ENCODE measurements around the gene ATP13A3. TPM values are rescaled to one million over a fixed set of nuclear protein-coding genes. Genes with fewer than 3 reads are reported as not detected.

ATP13A3 gene
- total RNA-seq, 1 experiment from 2014 or later = 119 TPM

- H3K27me3 Mint-ChIP-seq (ENCODE audit: insufficient read depth, unreplicated experiment) = peaks cover 42% of the 10 kb centered on the region
- no peak overlapping the region for H3K27ac Mint-ChIP-seq (ENCODE audit: low read depth, unreplicated experiment)
- H3K4me3 Mint-ChIP-seq (ENCODE audit: unreplicated experiment) = no peak overlapping the region
- no TSS peak for BruUV-seq (replicated peaks)
- intact Hi-C loops (cut with micrococcal nuclease) = no loop called here
- ChIA-PET CTCF (interaction anchor here (2.7 kb wide), 1 partner anchor 42 kb away, joined by 8 read pairs; no protein-coding TSS in a partner anchor), POLR2A (interaction anchor here (1.1 kb wide), 1 partner anchor 52 kb away, joined by 3 read pairs; no protein-coding TSS in a partner anchor)
- H3K4me1 Mint-ChIP-seq (ENCODE audit: insufficient read depth, unreplicated experiment) = no peaks in the 10 kb centered on the region
- no peaks in the 10 kb centered on the region for H3K36me3 Mint-ChIP-seq (ENCODE audit: insufficient read depth, unreplicated experiment)
- H3K9me3 Mint-ChIP-seq (ENCODE audit: unreplicated experiment) = peaks cover 14% of the 10 kb centered on the region
- DNase-seq (ENCODE audit: unreplicated experiment) = no peak
- no peak for TF ChIP-seq CTCF (IDR thresholded peaks at IDR 0.05; ENCODE audit: unreplicated experiment)
Observed at GRCh38 chr3:194386066-194386465, 100.7 kb downstream of the ATP13A3 start.

GRCh38 chr3:194384569-194385001, 102.2 kb downstream of the ATP13A3 start:
- BruUV-seq (replicated peaks) = no TSS peak
- TF ChIP-seq CTCF (IDR thresholded peaks at IDR 0.05; ENCODE audit: unreplicated experiment) = no peak
- intact Hi-C loops (cut with micrococcal nuclease) = no loop called here
- H3K27ac Mint-ChIP-seq (ENCODE audit: low read depth, unreplicated experiment) = no peak overlapping the region
- peaks cover 27% of the 10 kb centered on the region for H3K27me3 Mint-ChIP-seq (ENCODE audit: insufficient read depth, unreplicated experiment)
- DNase-seq (ENCODE audit: unreplicated experiment) = no peak
- no peaks in the 10 kb centered on the region for H3K36me3 Mint-ChIP-seq (ENCODE audit: insufficient read depth, unreplicated experiment)
- no peak overlapping the region for H3K4me3 Mint-ChIP-seq (ENCODE audit: unreplicated experiment)
- H3K4me1 Mint-ChIP-seq (ENCODE audit: insufficient read depth, unreplicated experiment) = no peaks in the 10 kb centered on the region
- ChIA-PET POLR2A (no interaction called here), CTCF (interaction anchor here (0.8 kb wide), 1 partner anchor 41 kb away, joined by 3 read pairs; no protein-coding TSS in a partner anchor)
- H3K9me3 Mint-ChIP-seq (ENCODE audit: unreplicated experiment) = no peaks in the 10 kb centered on the region

- H3K9me3 Mint-ChIP-seq (ENCODE audit: unreplicated experiment) = no peaks in the 10 kb centered on the region
- no TSS peak for BruUV-seq (replicated peaks)
- ChIA-PET CTCF (interaction anchor here (0.8 kb wide), 1 partner anchor 41 kb away, joined by 3 read pairs; no protein-coding TSS in a partner anchor), POLR2A (no interaction called here)
- H3K36me3 Mint-ChIP-seq (ENCODE audit: insufficient read depth, unreplicated experiment) = no peaks in the 10 kb centered on the region
- no peak overlapping the region for H3K27ac Mint-ChIP-seq (ENCODE audit: low read depth, unreplicated experiment)
- no peak for DNase-seq (ENCODE audit: unreplicated experiment)
- intact Hi-C loops (cut with micrococcal nuclease) = no loop called here
- TF ChIP-seq CTCF (IDR thresholded peaks at IDR 0.05; ENCODE audit: unreplicated experiment) = no peak
- no peak overlapping the region for H3K4me3 Mint-ChIP-seq (ENCODE audit: unreplicated experiment)
- H3K4me1 Mint-ChIP-seq (ENCODE audit: insufficient read depth, unreplicated experiment) = no peaks in the 10 kb centered on the region
- H3K27me3 Mint-ChIP-seq (ENCODE audit: insufficient read depth, unreplicated experiment) = peaks cover 24% of the 10 kb centered on the region
Observed at GRCh38 chr3:194384156-194384555, 102.6 kb downstream of the ATP13A3 start.

GRCh38 chr3:194383276-194383940, 103.4 kb downstream of the ATP13A3 start:
- no peak overlapping the region for H3K4me3 Mint-ChIP-seq (ENCODE audit: unreplicated experiment)
- TF ChIP-seq CTCF (IDR thresholded peaks at IDR 0.05; ENCODE audit: unreplicated experiment) = no peak
- intact Hi-C loops (cut with micrococcal nuclease) = no loop called here
- POLR2A ChIA-PET = no interaction called here
- DNase-seq (ENCODE audit: unreplicated experiment) = no peak
- no peaks in the 10 kb centered on the region for H3K4me1 Mint-ChIP-seq (ENCODE audit: insufficient read depth, unreplicated experiment)
- H3K27me3 Mint-ChIP-seq (ENCODE audit: insufficient read depth, unreplicated experiment) = peaks cover 32% of the 10 kb centered on the region
- CTCF ChIA-PET = no interaction called here
- no peak overlapping the region for H3K27ac Mint-ChIP-seq (ENCODE audit: low read depth, unreplicated experiment)
- BruUV-seq (replicated peaks) = no TSS peak
- H3K36me3 Mint-ChIP-seq (ENCODE audit: insufficient read depth, unreplicated experiment) = no peaks in the 10 kb centered on the region
- no peaks in the 10 kb centered on the region for H3K9me3 Mint-ChIP-seq (ENCODE audit: unreplicated experiment)

Data from MCF 10A (cell line).